Measurements from ENCODE around the gene PRSS2. TPM values are rescaled to one million over a fixed set of nuclear protein-coding genes. Genes with fewer than 3 reads are reported as not detected.
"Not testable (repeated sequence)": the region's sequence is repeated elsewhere in the genome, so short reads cannot be mapped to it uniquely, and the experiment has no call there.

The PRSS2 gene
- total RNA-seq, 4 donors from 2014 or later: not detected

DNA sequence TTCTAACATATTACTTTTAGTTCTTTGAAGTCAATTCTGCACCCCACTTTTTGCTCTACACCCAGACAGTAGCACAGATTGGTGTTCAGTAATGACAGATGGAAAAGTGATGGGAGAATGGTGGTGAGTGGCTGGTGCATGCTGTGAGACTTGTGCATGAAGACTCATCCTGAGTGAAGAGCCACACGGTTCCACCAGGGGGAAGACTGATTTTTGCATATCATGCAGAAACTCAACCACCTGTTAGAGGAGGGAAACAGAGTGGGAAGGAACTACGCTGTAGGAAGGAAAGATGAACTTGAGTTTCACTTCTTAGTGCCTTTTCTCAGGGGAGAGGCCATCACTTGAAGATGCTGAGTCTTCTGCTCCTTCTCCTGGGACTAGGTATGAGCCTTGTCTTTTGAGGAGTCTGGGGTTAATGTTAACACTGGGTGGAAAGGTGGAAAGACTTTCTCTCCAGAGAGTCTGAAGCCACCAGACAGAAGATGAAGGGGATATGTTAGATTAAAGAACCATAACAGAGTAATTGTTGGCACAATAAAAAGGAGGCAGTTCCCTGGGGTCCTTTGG is 30.8 kb upstream of the PRSS2 start:
- Histone ChIP-seq H3K36me3 (no peaks in the 10 kb centered on the region), H3K9me3 (no peaks in the 10 kb centered on the region), H3K27ac (no peak overlapping the region), H3K4me3 (no peak overlapping the region), H3K4me1 (no peaks in the 10 kb centered on the region), H3K27me3 (peaks cover under 1% of the 10 kb centered on the region)
- WGBS, 2 donors (ENCODE audit: low coverage in 1 of 2): 29 to 74% methylated on average over 2 of the region's 2 CpGs
- TF ChIP-seq, protein P1, sequence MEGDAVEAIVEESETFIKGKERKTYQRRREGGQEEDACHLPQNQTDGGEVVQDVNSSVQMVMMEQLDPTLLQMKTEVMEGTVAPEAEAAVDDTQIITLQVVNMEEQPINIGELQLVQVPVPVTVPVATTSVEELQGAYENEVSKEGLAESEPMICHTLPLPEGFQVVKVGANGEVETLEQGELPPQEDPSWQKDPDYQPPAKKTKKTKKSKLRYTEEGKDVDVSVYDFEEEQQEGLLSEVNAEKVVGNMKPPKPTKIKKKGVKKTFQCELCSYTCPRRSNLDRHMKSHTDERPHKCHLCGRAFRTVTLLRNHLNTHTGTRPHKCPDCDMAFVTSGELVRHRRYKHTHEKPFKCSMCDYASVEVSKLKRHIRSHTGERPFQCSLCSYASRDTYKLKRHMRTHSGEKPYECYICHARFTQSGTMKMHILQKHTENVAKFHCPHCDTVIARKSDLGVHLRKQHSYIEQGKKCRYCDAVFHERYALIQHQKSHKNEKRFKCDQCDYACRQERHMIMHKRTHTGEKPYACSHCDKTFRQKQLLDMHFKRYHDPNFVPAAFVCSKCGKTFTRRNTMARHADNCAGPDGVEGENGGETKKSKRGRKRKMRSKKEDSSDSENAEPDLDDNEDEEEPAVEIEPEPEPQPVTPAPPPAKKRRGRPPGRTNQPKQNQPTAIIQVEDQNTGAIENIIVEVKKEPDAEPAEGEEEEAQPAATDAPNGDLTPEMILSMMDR (IDR thresholded peaks at IDR 0.05): no peak
- TF ChIP-seq POLR2AphosphoS5 (IDR thresholded peaks at IDR 0.05) (no peak), POLR2A (IDR thresholded peaks at IDR 0.05) (no peak), EP300 (IDR thresholded peaks at IDR 0.05) (no peak)
- ATAC-seq: no peak

DNA sequence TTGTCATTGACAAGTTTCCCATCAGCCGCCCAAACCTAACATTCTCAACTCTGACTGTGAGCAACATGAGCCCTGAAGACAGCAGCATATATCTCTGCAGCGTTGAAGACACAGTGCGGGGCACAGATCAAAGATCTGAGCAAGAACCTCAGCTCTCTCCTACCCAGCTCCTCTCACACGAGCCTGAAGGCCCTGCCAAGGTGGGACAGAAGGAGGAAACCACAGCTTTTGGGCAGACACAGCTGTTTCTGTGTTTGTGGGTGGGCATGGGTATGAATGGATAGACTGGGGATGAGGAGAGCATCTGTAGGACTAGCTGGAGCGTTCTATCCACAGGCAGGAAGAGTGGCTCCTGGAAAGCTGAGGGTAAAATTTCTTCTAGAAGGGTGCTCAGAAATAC is 30.0 kb upstream of the PRSS2 start:
- peaks cover 3% of the 10 kb centered on the region for H3K27me3 ChIP-seq
- TF ChIP-seq, protein P1 (IDR thresholded peaks at IDR 0.05): no peak
- no peak for TF ChIP-seq POLR2A (IDR thresholded peaks at IDR 0.05)
- TF ChIP-seq EP300 (IDR thresholded peaks at IDR 0.05): no peak
- no peak for TF ChIP-seq POLR2AphosphoS5 (IDR thresholded peaks at IDR 0.05)
- 79 to 86% methylated on average over 1 of the region's 5 CpGs for WGBS, 2 donors (ENCODE audit: low coverage in 1 of 2)
- no peak overlapping the region for H3K27ac ChIP-seq
- no peak for ATAC-seq
- H3K36me3 ChIP-seq: no peaks in the 10 kb centered on the region
- no peak overlapping the region for H3K4me3 ChIP-seq
- no peaks in the 10 kb centered on the region for H3K4me1 ChIP-seq
- no peaks in the 10 kb centered on the region for H3K9me3 ChIP-seq

DNA sequence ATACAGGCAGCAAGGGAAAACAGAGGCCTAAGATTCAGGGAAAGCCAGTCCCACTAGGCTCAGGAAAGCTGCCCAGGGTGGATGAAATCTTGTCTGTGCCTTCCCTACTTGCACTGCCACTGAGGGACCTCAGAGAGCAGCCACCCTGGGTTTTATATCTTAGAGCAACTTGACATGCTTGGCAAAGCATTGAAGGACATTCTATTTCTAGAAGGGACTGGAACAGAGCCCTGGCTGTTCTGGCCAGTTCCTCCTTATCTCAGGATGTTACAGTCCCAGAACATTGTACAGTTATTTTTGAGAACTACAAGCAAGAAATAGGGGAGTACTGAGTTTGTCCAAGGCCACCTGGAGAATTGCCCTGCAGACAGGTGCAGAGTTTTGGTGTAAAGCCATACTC is 28.8 kb upstream of the PRSS2 start:
- not testable (repeated sequence) for H3K27ac ChIP-seq, H3K36me3 ChIP-seq, H3K4me3 ChIP-seq, H3K27me3 ChIP-seq, ATAC-seq, H3K4me1 ChIP-seq, H3K9me3 ChIP-seq

DNA sequence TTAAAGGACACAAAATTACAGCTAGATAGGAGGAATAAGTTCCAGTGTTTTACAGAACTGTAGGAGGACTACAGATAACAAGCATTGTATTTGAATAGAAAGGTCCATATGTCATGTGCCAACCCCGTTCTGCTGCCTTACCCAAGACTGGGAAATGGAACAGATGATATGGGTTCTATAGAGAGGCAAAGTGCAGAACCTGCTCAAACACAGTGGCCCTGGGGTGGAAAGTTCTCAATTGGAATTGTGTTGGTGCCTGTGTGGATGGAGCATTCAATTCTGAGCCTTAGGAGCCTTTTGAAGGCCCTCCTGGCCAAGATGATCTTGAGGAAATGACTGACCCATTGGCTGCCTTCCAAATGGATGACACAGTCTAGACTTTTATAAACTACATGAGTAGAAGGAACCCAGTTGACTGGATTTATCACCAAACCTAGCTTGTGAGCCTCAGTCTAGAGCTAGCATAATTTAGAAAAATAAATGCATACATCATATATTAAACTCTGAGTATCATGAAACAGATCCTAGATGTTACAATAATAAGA is 25.6 kb upstream of the PRSS2 start:
- TF ChIP-seq EP300 (IDR thresholded peaks at IDR 0.05) (no peak), POLR2AphosphoS5 (IDR thresholded peaks at IDR 0.05) (no peak), POLR2A (IDR thresholded peaks at IDR 0.05) (no peak)
- TF ChIP-seq, protein P1 (IDR thresholded peaks at IDR 0.05): no peak
- Histone ChIP-seq H3K4me1 (no peaks in the 10 kb centered on the region), H3K27ac (no peak overlapping the region), H3K27me3 (peaks cover 3% of the 10 kb centered on the region), H3K36me3 (no peaks in the 10 kb centered on the region), H3K4me3 (no peak overlapping the region), H3K9me3 (no peaks in the 10 kb centered on the region)
- 80 to 88% methylated on average over 1 of the region's 1 CpG for WGBS, 2 donors (ENCODE audit: low coverage in 1 of 2)
- ATAC-seq: no peak

DNA sequence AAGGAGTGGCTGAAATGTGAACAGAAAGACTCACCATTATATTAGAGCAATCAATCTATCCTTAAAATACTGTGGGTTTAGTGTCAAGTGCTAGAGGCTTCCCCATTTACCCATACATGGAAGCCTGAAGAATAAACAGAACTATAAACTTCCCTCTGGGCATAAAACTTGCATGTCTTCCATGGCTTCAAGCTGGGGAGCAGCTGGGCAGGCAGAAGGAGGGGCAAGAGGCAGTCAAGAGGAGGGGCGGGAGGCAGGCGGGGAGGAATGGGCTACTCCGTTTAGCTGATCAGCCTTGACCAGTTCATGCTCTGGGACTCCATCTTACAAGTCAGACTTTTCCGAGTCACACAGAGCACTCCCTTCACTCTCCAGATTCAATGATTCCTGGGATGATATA is 25.0 kb upstream of the PRSS2 start:
- Histone ChIP-seq H3K4me1 (no peaks in the 10 kb centered on the region), H3K27me3 (peaks cover 3% of the 10 kb centered on the region), H3K4me3 (no peak overlapping the region), H3K9me3 (no peaks in the 10 kb centered on the region), H3K27ac (no peak overlapping the region), H3K36me3 (no peaks in the 10 kb centered on the region)
- WGBS, 2 donors (ENCODE audit: low coverage in 1 of 2): 48% methylated on average over 4 of the region's 4 CpGs; no CpG with 5 or more reads in 1 of the 2 donors
- no peak for ATAC-seq
- no peak for TF ChIP-seq POLR2AphosphoS5 (IDR thresholded peaks at IDR 0.05)
- TF ChIP-seq, protein P1 (IDR thresholded peaks at IDR 0.05): no peak
- no peak for TF ChIP-seq EP300 (IDR thresholded peaks at IDR 0.05)
- no peak for TF ChIP-seq POLR2A (IDR thresholded peaks at IDR 0.05)

Data from gastroesophageal sphincter (tissue), 4 donors.